Right lobe of liver (tissue), 6 donors: Measurements from ENCODE around the gene POLR3E. TPM values are rescaled to one million over a fixed set of nuclear protein-coding genes. Genes with fewer than 3 reads are reported as not detected.

Experiments used
- ATAC-seq, 4 donors: fragments of 200-7000 bp; cut with Tn5 transposase; one replicate each; pipeline ENCODE4 v1.9.1; 2020; ENCODE audit warnings: mild to moderate bottlenecking in 4 of 4, moderate library complexity in 4 of 4
- DNase-seq, 3 donors: peaks; one replicate each; pipeline ENCODE4 v3.0.0-alpha.2; 2020
- H3K27ac ChIP-seq, 3 donors: fragments of 200-600 bp; one replicate each; pipeline ENCODE4 v1.8.0; 2022
- H3K27me3 ChIP-seq, 2 donors: fragments of 200-600 bp; one replicate each; pipeline ENCODE4 v1.8.0; 2022
- H3K36me3 ChIP-seq, 4 donors: fragments of 200-600 bp; sonication (generic) in 1 of 4; one replicate each; pipeline versions ENCODE4 v1.5.1 to v1.8.0; 2017 to 2022; ENCODE audit warnings: control low read depth in 1 of 4
- H3K4me1 ChIP-seq, 4 donors: fragments of 200-600 bp; sonication (generic) in 1 of 4; one replicate each; pipeline versions ENCODE4 v1.5.1 to v1.8.0; 2017 to 2022; ENCODE audit warnings: control low read depth in 1 of 4
- H3K4me3 ChIP-seq, 3 donors: fragments of 200-600 bp; one replicate each; pipeline ENCODE4 v1.8.0; 2022
- H3K9me3 ChIP-seq, 4 donors: fragments of 200-600 bp; sonication (generic) in 1 of 4; one replicate each; pipeline versions ENCODE4 v1.5.1 to v1.8.0; 2017 to 2022; ENCODE audit warnings: control low read depth in 1 of 4
- CTCF ChIP-seq, 4 donors: fragments of 200-600 bp in 3 of 4; fragments of 450-650 bp in 1 of 4; IDR thresholded peaks; one replicate each; pipeline versions ENCODE4 v1.5.1 to v1.8.0; 2016 to 2022; ENCODE audit warnings: antibody characterized with exemption in 4 of 4, mild to moderate bottlenecking in 2 of 4
- POLR2A ChIP-seq: fragments of 450-650 bp; IDR thresholded peaks from one replicate; pipeline ENCODE4 v1.6.1; 2017; ENCODE audit warnings: antibody characterized with exemption, mild to moderate bottlenecking
- WGBS: methylation state at CpG from one replicate; pipeline ENCODE4 v1.1.6; 2018; ENCODE audit warnings: low coverage, low lambda C conversion rate; ENCODE audit not compliant: insufficient coverage; ENCODE audit errors: missing lambda C conversion rate; 5-methylcytosine and 5-hydroxymethylcytosine counted together
- intact Hi-C, 2 donors: fragments of 100-400 bp; cut with DNase I; formaldehyde crosslinking; loops; one replicate each; pipeline versions ENCODE4 v1.11.2 to v1.14.1; 2022
- total RNA-seq, 6 experiments: library from RNA; depleted of rRNA in 2 of 6; stranded (reverse); fragments of >200 nt in 2 of 6; fragmentation: NEBNext Ultra II Directional in 3 of 6; extraction: Animal tissue kit (Norgen Biotek cat#: 25700) in 3 of 6; gene quantifications; one replicate each; pipeline versions ENCODE4 v1.1.0 to v1.2.4, GENCODE V29; 2016 to 2023
- donor health status: DM: no; HTN: yes; CAD: no.
- donor health status: DM: no; HTN: no; CAD: no.
- donor health status: DM: no; HTN: no; CAD: no.
- donor health status: DM: no; HTN: yes; CAD: no.
- donor health status: DM: no; HTN: yes; CAD: no.

The POLR3E gene
- total RNA-seq, 6 experiments from 2014 or later = 15.8 to 35.7 (median 26.9) TPM

- WGBS = 0% methylated on average over 18 of the region's 96 CpGs
- Histone ChIP-seq H3K36me3 (no peaks in the 10 kb centered on the region), H3K4me3 (peak within 1 kb of the TSS; percentile 86 to 92 (median 92)), H3K27ac (peak within 1 kb of the TSS; percentile 83 to 97 (median 91)), H3K4me1 (peaks cover 0 to 37% (median 10%) of the 10 kb centered on the region in 4 donors), H3K27me3 (no peaks in the 10 kb centered on the region), H3K9me3 (no peaks in the 10 kb centered on the region)
- TF ChIP-seq POLR2A (peak; percentile 97), CTCF (IDR thresholded peaks at IDR 0.05) (no peak)
- peak; percentile 83 to 92 (median 90) for ATAC-seq
- peak; percentile 98 to 99 (median 99) for DNase-seq
- intact Hi-C loops = no loop called here
Measured at GRCh38 chr16:22374311-22375116, 77.3 kb downstream of the POLR3E start, which contains the start of gene CDR2. Gene CDR2, minus strand, starts transcription at chr16:22374619. Its CDS starts 310 bp downstream, at chr16:22374309.

GRCh38 chr16:22375117-22375962, 78.1 kb downstream of the POLR3E start:
- H3K4me1 ChIP-seq = peaks cover 0 to 29% (median 9%) of the 10 kb centered on the region in 4 donors
- peak overlapping the region; percentile 59 to 83 (median 76) for H3K27ac ChIP-seq
- H3K27me3 ChIP-seq = no peaks in the 10 kb centered on the region
- peak overlapping the region; percentile 86 to 92 (median 92) for H3K4me3 ChIP-seq
- TF ChIP-seq POLR2A (no peak), CTCF (IDR thresholded peaks at IDR 0.05) (no peak)
- intact Hi-C loops = no loop called here
- ATAC-seq (no peak), DNase-seq (peak in 1 of 3 donors; percentile 18)
- no peaks in the 10 kb centered on the region for H3K9me3 ChIP-seq
- H3K36me3 ChIP-seq = no peaks in the 10 kb centered on the region
- WGBS = 33% methylated on average over 21 of the region's 28 CpGs

GRCh38 chr16:22375963-22376640, 78.9 kb downstream of the POLR3E start:
- no peak overlapping the region for H3K4me3 ChIP-seq
- H3K9me3 ChIP-seq = no peaks in the 10 kb centered on the region
- TF ChIP-seq POLR2A (no peak), CTCF (IDR thresholded peaks at IDR 0.05) (no peak)
- DNase-seq = no peak
- no peaks in the 10 kb centered on the region for H3K27me3 ChIP-seq
- 73% methylated on average over 8 of the region's 8 CpGs for WGBS
- no peaks in the 10 kb centered on the region for H3K36me3 ChIP-seq
- intact Hi-C loops = no loop called here
- H3K27ac ChIP-seq = no peak overlapping the region
- no peak for ATAC-seq
- H3K4me1 ChIP-seq = peaks cover 0 to 22% (median 9%) of the 10 kb centered on the region in 4 donors

GRCh38 chr16:22379656-22380055, 82.4 kb downstream of the POLR3E start:
- WGBS = 91% methylated on average over 7 of the region's 7 CpGs
- Histone ChIP-seq H3K27ac (no peak overlapping the region), H3K36me3 (no peaks in the 10 kb centered on the region), H3K4me3 (no peak overlapping the region), H3K4me1 (no peaks in the 10 kb centered on the region), H3K9me3 (no peaks in the 10 kb centered on the region), H3K27me3 (no peaks in the 10 kb centered on the region)
- DNase-seq = no peak
- intact Hi-C loops = no loop called here
- ATAC-seq = no peak
- TF ChIP-seq CTCF (IDR thresholded peaks at IDR 0.05) (no peak), POLR2A (no peak)
